Globus pallidus (tissue), 1 donor: ENCODE data around the gene RADIL.

Source experiments
- DNase-seq: peaks from one replicate; pipeline ENCODE4 v3.0.0-alpha.2; 2015; ENCODE audit warnings: low spot score

Gene RADIL

GRCh38 chr7:4792537-4793126, 90.9 kb downstream of the RADIL start:
- no peak for DNase-seq

DNA sequence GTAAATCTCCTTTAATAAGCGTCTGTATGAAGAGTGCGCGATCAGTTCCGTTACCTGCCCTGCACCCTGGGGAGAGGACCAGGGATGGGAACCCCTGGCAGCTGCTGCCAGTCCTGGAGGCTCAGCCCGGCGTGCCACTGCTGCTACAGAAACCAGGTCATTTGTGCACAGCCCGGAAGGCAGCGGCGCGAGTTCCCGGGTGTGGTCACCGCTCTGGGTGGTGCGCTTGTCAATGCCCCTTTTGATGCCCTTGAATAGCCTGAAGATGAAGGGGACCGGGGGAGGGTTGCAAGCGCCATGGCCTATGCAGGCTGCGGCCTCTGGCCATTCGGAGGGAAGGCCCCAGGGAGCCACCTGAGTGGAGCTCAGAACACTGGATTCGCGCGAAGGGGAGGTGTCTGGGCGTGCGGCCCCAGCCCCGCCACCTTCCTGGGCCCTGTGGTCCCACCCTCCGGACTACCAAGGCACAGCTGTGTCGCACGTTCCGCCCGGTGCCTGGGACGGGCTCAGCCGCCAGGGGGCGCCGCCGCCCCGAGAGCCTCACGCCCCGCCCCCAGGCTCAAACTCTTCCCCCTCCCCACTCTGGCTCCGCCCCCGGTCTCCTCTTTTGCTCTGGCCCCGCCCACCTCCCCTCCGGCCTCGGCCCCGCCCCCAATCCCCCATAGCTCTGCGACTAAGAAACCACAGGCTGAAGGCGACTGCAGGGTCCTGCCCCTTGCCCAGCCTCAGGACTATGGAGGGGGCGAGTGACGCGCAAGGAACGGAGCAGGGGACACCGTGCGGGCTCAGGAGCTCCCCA, 91.6 kb downstream of the RADIL start:
- peak; percentile 77 for DNase-seq

DNA sequence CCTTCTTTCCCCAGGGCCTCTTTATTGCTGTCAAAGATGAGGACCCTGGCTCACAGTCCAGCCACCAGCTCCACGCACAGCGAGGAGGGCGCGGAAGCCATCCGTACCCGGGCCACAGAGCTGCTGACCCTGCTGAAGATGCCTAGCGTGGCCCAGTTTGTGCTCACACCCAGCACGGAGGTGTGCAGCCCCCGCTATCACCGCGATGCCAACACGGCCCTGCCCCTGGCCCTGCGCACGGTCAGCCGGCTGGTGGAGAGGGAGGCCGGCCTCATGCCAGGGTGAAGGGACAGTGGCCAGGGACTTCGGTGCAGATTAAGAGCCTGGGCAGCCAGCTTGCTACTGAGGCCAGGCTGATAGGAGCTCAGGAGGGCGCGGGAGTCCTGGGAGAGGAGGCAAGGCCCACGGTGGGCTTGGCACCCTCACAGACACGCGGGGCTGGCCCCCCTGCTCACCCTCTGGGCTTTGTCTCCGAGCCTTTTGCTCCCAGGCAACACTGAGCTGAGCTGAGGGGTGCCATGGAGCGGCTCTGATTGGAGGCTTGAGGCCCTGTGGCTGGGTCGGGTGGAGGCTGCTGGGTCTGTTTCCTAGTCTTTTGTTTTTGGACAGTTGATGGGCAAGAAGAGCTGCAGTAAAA, 92.3 kb downstream of the RADIL start:
- DNase-seq: no peak

DNA sequence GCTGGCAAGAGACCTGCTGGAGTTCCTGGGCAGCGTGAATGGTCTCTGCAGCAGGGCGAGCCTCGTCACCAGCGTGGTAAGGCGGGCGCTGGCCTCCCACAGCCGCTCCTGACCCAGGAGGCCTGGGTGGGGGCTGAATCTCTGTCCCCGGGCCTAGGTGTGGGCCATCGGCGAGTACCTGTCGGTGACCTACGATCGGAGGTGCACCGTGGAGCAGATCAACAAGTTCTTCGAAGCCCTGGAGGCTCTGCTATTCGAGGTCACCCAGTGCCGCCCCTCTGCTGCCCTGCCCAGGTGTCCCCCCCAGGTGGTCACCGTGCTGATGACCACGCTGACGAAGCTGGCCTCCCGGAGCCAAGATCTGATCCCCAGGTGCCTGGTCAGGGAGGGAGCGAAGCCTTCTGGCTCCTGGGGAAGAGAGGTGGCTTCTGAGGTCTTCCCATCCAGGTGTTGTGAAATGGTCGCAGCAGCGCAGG, 93.0 kb downstream of the RADIL start:
- DNase-seq: no peak

GRCh38 chr7:4790078-4790465, 93.4 kb downstream of the RADIL start:
- no peak for DNase-seq

DNA sequence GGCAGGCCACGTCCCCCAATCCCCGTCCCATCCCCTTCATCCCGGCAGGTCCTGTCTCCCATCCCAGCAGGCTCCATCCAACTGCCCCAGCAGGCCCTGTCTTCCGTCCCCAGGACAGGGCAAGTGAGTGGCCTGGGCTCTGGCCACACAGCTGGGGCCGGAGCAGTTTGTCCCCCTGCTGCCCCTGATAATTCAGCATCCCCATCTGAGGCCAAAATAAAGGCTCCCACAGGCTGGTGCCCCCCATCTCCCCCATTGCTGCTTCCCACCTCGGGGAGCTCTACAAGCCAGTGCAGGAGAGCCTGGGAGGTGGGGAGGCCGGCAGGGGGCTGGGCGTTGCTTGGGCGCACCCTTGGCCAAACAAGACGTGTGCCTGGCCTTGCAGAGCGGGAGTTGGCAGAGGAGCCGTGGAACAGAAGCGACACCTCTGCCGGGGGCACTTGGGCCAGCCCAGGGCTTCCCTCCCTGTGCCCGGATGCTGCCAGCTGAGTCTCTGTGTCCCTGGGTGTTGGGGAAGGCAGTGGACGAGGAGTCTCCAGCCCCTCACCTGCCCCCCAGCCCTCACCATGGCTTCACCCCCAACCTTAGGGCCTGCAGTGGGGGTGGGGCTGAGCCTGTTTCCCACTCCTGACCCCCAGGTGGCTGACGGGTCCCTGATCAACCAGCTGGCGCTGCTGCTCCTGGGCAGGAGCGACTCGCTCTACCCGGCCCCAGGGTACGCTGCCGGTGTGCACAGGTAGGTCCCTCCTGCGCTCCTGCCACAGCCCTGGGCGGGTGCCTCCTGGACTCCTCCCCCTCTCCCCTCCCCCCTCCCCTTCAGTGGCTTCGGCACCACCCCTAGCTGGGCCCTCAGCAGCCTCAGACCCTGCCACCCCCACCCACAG, 94.1 kb downstream of the RADIL start:
- DNase-seq: no peak

DNA sequence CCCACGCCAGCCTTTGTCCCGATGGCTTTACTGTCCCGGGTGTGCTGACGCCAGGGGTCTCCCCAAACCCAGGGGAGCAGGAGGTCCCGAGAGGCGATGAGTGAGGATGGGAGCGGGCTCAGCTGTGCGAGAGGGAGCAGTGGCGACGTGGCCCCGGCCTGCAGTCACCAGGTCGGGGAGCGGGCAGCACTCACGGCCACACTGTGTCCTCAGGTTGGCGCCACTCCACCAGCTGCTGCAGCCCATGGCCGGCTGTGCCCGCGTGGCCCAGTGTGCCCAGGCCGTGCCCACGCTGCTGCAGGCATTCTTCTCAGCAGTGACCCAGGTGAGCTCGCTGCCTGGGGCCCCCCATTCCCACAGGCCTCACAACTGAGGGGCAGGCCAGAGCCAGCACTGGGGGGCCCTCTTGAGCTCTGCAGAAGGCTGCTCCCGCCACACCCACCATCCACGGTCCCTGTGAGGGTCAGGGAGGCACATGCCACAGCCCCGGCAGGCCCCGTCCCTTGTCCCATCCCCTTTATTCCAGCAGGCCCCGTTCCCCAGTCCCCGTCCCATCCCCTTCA, 94.8 kb downstream of the RADIL start:
- no peak for DNase-seq

DNA sequence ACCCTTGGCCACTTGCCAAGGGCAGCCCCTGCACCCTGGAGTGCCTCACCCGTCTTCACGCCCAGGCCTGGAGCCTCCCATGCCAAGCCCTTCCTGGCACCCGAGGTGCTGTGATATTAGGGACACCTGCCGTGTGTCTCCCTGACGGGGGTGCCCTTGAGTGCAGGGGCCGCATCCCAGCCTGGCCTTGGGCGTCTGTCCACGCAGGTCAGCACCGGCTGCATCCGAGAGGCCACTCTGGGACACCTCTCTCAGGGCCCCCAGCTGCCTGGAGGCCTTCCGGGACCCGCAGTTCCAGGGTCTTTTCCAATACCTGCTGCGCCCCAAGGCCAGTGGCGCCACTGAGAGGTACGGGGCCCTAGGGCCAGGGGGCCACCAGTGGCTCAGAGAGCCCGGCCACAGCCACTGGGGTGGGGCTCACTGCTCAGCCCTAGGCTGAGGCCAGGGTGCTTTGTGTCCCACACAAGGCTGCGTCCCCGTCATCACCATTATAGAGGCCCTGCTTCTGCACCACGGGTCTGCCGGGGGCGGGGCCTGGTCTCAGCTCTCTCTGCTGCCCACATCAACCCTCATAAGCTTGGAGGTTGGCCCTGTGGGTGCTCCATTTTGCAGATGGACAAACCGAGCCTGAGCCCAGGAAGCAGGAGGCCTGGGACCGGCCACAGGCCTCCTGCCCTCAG, 95.4 kb downstream of the RADIL start:
- DNase-seq: no peak

DNA sequence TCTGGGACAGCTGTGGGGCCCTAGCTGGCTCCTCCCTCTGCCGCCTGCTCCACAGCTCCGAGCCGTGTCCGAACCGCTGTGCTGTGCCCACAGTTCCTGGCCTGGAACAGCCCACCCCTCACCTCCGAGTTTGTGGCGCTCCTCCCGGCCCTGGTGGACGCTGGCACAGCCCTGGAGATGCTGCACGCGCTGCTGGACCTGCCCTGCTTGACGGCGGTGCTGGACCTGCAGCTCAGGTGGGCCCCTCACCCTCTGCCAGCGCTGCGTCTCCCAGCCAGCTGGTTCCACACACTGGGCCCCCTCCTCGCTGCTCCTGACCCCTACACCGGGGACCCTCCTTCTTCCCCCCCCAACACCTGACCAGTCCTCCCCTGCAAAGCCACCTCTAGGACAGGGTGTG, 96.0 kb downstream of the RADIL start:
- no peak for DNase-seq

DNA sequence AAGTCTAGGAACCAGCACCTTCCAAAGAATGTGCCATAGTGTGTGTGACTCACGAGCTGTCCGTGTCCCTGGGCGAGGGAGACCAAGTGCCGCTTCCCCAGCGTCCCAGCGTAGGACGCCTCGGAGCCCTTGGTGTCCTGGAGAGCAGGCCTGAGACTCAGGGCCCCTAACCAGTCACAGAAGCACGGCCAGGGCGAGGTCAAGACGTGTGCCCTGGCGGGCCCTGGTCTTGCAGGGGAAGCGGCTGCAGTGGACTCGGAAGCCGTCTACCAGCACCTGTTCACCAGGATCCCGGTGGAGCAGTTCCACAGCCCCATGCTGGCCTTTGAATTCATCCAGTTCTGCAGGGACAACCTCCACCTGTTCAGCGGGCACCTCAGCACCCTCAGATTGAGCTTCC, 97.5 kb downstream of the RADIL start:
- no peak for DNase-seq

DNA sequence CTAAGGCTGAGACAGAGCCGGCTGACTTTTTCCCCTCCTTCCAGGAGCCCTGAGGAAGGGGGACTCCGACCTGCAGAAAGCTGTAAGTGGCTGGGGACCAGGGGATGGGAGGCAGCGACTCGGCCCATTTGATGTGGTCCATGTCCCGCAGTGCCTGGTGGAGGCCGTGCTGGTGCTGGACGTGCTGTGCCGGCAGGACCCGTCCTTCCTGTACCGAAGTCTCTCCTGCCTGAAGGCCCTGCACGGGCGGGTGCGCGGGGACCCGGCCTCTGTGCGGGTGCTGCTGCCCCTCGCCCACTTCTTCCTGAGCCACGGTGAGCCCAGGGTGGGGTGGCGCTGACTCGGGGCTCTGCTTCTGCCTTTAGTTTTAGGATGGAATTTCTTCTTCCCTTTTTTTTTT, 98.1 kb downstream of the RADIL start:
- no peak for DNase-seq

DNA sequence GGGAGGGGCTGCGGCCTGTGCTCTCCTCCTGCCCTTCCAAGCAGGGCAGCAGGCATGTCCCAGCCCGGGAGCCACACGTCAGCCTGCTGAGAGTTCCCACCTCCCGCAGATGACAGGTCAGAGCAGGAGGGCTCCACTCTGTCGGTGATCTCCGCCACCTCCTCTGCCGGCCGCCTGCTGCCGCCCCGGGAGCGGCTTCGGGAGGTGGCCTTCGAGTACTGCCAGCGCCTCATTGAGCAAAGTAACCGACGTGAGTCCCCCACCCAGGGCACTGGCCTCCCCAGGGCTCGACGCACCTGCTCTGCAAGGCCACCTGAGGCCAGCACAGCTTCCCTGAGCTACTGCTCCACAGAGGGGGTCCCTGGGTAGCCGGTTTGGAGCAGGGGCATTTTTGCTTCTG, 98.7 kb downstream of the RADIL start:
- no peak for DNase-seq

DNA sequence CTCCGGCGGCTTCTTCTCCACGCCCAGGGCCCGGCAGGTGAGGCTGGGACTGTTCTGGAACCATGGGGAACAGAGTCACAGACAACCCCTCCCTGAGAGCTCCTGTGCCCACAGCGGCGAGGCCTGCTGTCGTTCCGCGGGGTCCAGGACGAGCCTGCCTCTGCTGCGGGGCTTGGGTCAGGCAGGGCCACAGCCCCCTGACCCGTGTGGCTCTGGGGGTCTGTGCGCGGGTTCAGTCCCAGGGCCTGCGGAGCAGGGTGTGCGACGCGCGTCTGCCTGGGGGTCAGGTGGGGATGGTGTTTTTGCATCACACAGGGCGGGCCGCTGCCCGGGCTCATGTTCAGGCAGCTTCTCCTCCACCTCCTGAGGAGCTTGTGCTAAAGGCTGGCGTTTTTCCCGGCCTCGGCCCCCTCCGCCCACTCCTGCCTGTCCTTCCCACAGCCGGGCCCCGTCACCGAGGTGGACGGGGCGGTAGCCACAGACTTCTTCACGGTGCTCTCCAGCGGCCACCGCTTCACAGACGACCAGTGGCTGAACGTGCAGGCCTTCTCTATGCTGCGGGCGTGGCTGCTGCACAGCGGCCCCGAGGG, 99.7 kb downstream of the RADIL start:
- no peak for DNase-seq

- no peak for DNase-seq
Measured at GRCh38 chr7:4783292-4783652, 100.2 kb downstream of the RADIL start.

DNA sequence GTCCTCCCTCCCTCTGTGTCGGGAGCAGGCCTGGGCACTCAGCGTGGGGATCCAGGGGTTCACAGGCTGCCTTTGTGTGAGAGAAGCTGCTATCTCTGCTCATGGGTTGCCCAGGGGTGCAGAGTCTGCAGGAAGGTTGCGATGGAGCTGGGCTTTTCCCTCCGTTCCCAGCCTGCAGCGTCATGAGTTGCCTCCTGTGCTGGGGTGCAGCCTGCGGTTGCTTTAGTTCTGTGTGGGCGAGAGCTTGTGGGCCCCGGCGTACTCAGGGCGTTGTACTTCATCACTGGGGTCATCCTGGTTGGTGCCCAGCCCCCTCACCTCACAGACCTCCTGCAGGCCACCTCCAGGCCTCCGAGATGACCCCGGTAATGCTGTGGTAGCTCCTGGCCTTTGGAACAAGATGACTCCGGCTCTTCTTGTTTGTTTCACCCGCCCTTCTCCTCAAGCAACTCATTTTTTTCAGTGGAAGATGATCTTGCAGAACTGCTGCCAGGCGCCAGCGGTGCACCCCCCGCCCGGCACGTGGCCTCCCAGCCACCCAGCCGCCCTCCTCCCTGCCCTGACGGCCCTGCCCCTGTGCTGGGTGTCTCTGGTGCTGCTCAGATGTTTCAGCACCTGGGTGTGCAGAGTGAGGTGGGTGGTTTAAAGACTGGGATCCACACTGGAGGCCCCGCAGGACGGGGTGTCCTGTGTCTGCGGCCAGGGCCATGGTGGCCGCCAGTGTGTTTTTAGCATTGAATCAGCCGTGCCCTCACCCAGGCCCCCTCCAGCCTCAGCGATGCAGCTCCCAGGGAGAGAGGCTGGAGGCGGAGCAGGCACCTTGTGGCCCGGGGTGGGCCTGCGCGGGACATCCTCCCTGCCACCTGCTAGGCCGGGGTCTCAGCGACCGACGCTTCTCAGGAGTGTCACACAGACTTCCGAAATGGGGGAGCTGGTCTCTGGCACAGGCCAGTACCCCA, 100.9 kb downstream of the RADIL start:
- DNase-seq: no peak

DNA sequence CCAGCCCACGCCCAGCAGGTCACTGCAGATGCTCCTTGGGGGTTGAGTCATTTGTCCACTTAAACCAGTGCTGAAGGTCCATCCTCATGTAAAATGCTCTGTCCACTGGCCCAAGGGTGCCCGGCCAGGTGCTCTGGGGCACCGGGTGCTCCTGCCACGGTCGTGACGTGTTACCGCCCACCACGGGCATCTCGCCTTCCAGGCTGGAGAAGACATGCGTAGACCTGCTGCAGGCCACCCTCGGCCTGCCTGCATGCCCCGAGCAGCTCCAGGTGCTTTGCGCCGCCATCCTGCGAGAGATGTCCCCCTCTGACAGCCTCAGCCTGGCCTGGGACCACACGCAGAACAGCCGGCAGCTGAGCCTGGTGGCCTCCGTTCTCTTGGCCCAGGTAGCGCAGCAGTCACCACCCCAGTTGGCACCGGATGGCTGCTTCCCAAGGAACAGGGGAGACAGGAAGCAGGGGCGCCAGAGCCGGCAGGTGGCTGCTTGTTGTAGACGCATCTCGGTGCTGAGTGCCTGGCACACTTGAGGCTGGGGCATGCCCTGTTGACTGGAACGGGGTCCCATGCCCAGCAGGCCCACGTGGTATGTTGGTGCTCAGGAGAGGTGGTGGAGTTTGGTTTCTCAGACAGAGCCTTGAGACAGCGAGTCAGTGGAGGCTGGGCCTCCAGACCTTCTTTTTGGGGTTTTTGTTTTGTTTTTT, 102.0 kb downstream of the RADIL start:
- no peak for DNase-seq

GRCh38 chr7:4779118-4779517, 104.4 kb downstream of the RADIL start:
- DNase-seq: no peak

- no peak for DNase-seq
Measured at GRCh38 chr7:4775848-4776623, 107.5 kb downstream of the RADIL start.
